Neural progenitor cell (in vitro differentiated cells): ENCODE data around the gene PKP3. TPM values are rescaled to one million over a fixed set of nuclear protein-coding genes. Genes with fewer than 3 reads are reported as not detected.
"Not testable (repeated sequence)": the region's sequence is repeated elsewhere in the genome, so short reads cannot be mapped to it uniquely, and the experiment has no call there.

Source experiments
- DNase-seq: peaks from one replicate; pipeline ENCODE4 v3.0.0-alpha.2; 2016; ENCODE audit warnings: low spot score
- H2AFZ ChIP-seq: fragments of 200-600 bp; sonication (generic); replicated peaks from 2 replicates; pipeline ENCODE4 v1.6.1; 2016; ENCODE audit warnings: antibody characterized with exemption
- H3F3A ChIP-seq: fragments of 200-600 bp; sonication (generic); 2 replicates; pipeline ENCODE4 v1.6.1; 2016; ENCODE audit warnings: antibody characterized with exemption, low read depth
- H3K27ac ChIP-seq: fragments of 200-600 bp; sonication (generic); 2 replicates; pipeline ENCODE4 v1.5.1; 2016; ENCODE audit warnings: mild to moderate bottlenecking
- H3K27me3 ChIP-seq: fragments of 200-600 bp; sonication (generic); 2 replicates; pipeline ENCODE4 v1.6.1; 2016; ENCODE audit warnings: mild to moderate bottlenecking, moderate library complexity
- H3K36me3 ChIP-seq: fragments of 200-600 bp; sonication (generic); 2 replicates; pipeline ENCODE4 v1.5.1; 2016
- H3K4me1 ChIP-seq: fragments of 200-600 bp; sonication (generic); 2 replicates; pipeline ENCODE4 v1.6.1; 2016; ENCODE audit warnings: mixed run types
- H3K4me2 ChIP-seq: fragments of 200-600 bp; sonication (generic); 2 replicates; pipeline ENCODE4 v1.6.1; 2016
- H3K4me3 ChIP-seq: fragments of 200-600 bp; sonication (generic); 2 replicates; pipeline ENCODE4 v1.5.1; 2016
- H3K79me2 ChIP-seq: fragments of 200-600 bp; sonication (generic); 2 replicates; pipeline ENCODE4 v1.6.1; 2016; ENCODE audit warnings: low read depth
- H3K9ac ChIP-seq: fragments of 200-600 bp; sonication (generic); 2 replicates; pipeline ENCODE4 v1.6.1; 2016
- H3K9me3 ChIP-seq: fragments of 200-600 bp; sonication (generic); 2 replicates; pipeline ENCODE4 v1.5.1; 2016; ENCODE audit warnings: low read depth
- H4K20me1 ChIP-seq: fragments of 200-600 bp; sonication (generic); 2 replicates; pipeline ENCODE4 v1.6.1; 2016; ENCODE audit warnings: low read depth
- H3K27ac Mint-ChIP-seq: 3 replicates; pipeline ENCODE4 v1.8.0; 2021; ENCODE audit warnings: mixed read lengths
- H3K27me3 Mint-ChIP-seq: 2 replicates; pipeline ENCODE4 v1.8.0; 2022; ENCODE audit warnings: low read depth, mild to moderate bottlenecking, inconsistent platforms, moderate library complexity, mixed read lengths; ENCODE audit not compliant: insufficient read depth
- H3K36me3 Mint-ChIP-seq: 3 replicates; pipeline ENCODE4 v1.8.0; 2021; ENCODE audit warnings: mixed read lengths
- H3K4me1 Mint-ChIP-seq: 3 replicates; pipeline ENCODE4 v1.8.0; 2021; ENCODE audit warnings: mixed read lengths
- H3K4me3 Mint-ChIP-seq: 3 replicates; pipeline ENCODE4 v1.8.0; 2021; ENCODE audit warnings: mild to moderate bottlenecking, moderate library complexity, mixed read lengths
- H3K9me3 Mint-ChIP-seq: 3 replicates; pipeline ENCODE4 v1.8.0; 2020; ENCODE audit warnings: mixed read lengths
- CTCF ChIP-seq: fragments of 200-600 bp; sonication (generic); IDR thresholded peaks from 2 replicates; pipeline ENCODE4 v1.5.1; 2017; ENCODE audit warnings: antibody characterized with exemption, mild to moderate bottlenecking
- EZH2 ChIP-seq: fragments of 200-600 bp; sonication (generic); IDR thresholded peaks from 2 replicates; pipeline ENCODE4 v1.6.1; 2017; ENCODE audit warnings: antibody characterized with exemption, mild to moderate bottlenecking, moderate library complexity
- EZH2phosphoT487 ChIP-seq: fragments of 200-600 bp; sonication (generic); IDR thresholded peaks from 2 replicates; pipeline ENCODE4 v1.6.1; 2017; ENCODE audit warnings: antibody characterized with exemption
- total RNA-seq: library from RNA; depleted of rRNA; stranded (reverse); fragments of >200 nt; gene quantifications from 2 replicates; pipeline ENCODE4 v1.2.3, GENCODE V29; 2015; ENCODE audit warnings: low replicate concordance

PKP3 gene
- total RNA-seq, 1 donor from 2014 or later, result 8.5 TPM

- H3F3A ChIP-seq, result no peaks in the 10 kb centered on the region
- no peak for DNase-seq
- peaks cover 25% of the 10 kb centered on the region for H3K27me3 Mint-ChIP-seq
- H2AFZ ChIP-seq, result no peak overlapping the region
- H3K4me3 Mint-ChIP-seq, result no peak overlapping the region
- H4K20me1 ChIP-seq, result peaks cover 4% of the 10 kb centered on the region
- H3K9ac ChIP-seq, result no peak overlapping the region
- H3K9me3 Mint-ChIP-seq, result peaks cover 2% of the 10 kb centered on the region
- no peak overlapping the region for H3K4me2 ChIP-seq
- H3K4me1 Mint-ChIP-seq, result no peaks in the 10 kb centered on the region
- no peaks in the 10 kb centered on the region for H3K36me3 Mint-ChIP-seq
- no peak overlapping the region for H3K27ac Mint-ChIP-seq
- H3K9me3 ChIP-seq, result no peaks in the 10 kb centered on the region
- no peak overlapping the region for H3K4me3 ChIP-seq
- TF ChIP-seq CTCF, result no peak
- TF ChIP-seq EZH2phosphoT487, result no peak
- no peak for TF ChIP-seq EZH2
- peaks cover 5% of the 10 kb centered on the region for H3K4me1 ChIP-seq
- no peaks in the 10 kb centered on the region for H3K36me3 ChIP-seq
- peaks cover 47% of the 10 kb centered on the region for H3K27me3 ChIP-seq
- H3K79me2 ChIP-seq, result no peaks in the 10 kb centered on the region
- no peak overlapping the region for H3K27ac ChIP-seq
Observed at GRCh38 chr11:420911-421321, 26.9 kb downstream of the PKP3 start.

GRCh38 chr11:422249-422656, 28.2 kb downstream of the PKP3 start:
- H3K9me3 ChIP-seq, result no peaks in the 10 kb centered on the region
- no peaks in the 10 kb centered on the region for H3K36me3 Mint-ChIP-seq
- H3K9me3 Mint-ChIP-seq, result peaks cover 2% of the 10 kb centered on the region
- peaks cover 34% of the 10 kb centered on the region for H3K27me3 ChIP-seq
- H2AFZ ChIP-seq, result no peak overlapping the region
- H3K4me3 ChIP-seq, result no peak overlapping the region
- H3K79me2 ChIP-seq, result no peaks in the 10 kb centered on the region
- no peak overlapping the region for H3K9ac ChIP-seq
- H3K27me3 Mint-ChIP-seq, result peaks cover 23% of the 10 kb centered on the region
- TF ChIP-seq EZH2 (no peak), CTCF (no peak), EZH2phosphoT487 (no peak)
- no peaks in the 10 kb centered on the region for H3K4me1 Mint-ChIP-seq
- peaks cover 4% of the 10 kb centered on the region for H4K20me1 ChIP-seq
- H3K4me3 Mint-ChIP-seq, result no peak overlapping the region
- no peaks in the 10 kb centered on the region for H3K4me1 ChIP-seq
- H3K36me3 ChIP-seq, result no peaks in the 10 kb centered on the region
- no peak overlapping the region for H3K4me2 ChIP-seq
- H3K27ac ChIP-seq, result no peak overlapping the region
- no peak overlapping the region for H3K27ac Mint-ChIP-seq
- DNase-seq, result no peak
- H3F3A ChIP-seq, result no peaks in the 10 kb centered on the region

- H3K36me3 ChIP-seq, result no peaks in the 10 kb centered on the region
- no peaks in the 10 kb centered on the region for H3F3A ChIP-seq
- Mint-ChIP-seq H3K4me3 (no peak overlapping the region), H3K36me3 (no peaks in the 10 kb centered on the region), H3K27me3 (peaks cover 9% of the 10 kb centered on the region), H3K9me3 (peaks cover 2% of the 10 kb centered on the region), H3K27ac (no peak overlapping the region), H3K4me1 (no peaks in the 10 kb centered on the region)
- no peak overlapping the region for H3K27ac ChIP-seq
- no peak overlapping the region for H3K4me2 ChIP-seq
- H4K20me1 ChIP-seq, result no peaks in the 10 kb centered on the region
- H2AFZ ChIP-seq, result no peak overlapping the region
- peaks cover 14% of the 10 kb centered on the region for H3K27me3 ChIP-seq
- no peak for DNase-seq
- H3K4me3 ChIP-seq, result no peak overlapping the region
- TF ChIP-seq EZH2phosphoT487, result no peak
- TF ChIP-seq CTCF, result no peak
- no peak for TF ChIP-seq EZH2
- H3K9ac ChIP-seq, result no peak overlapping the region
- H3K9me3 ChIP-seq, result no peaks in the 10 kb centered on the region
- no peaks in the 10 kb centered on the region for H3K79me2 ChIP-seq
- H3K4me1 ChIP-seq, result no peaks in the 10 kb centered on the region
Observed at GRCh38 chr11:424232-424631, 30.2 kb downstream of the PKP3 start.

GRCh38 chr11:424766-425165, 30.8 kb downstream of the PKP3 start:
- not testable (repeated sequence) for H3K9me3 Mint-ChIP-seq, H3K4me1 ChIP-seq, H3K27me3 Mint-ChIP-seq, H3K27ac Mint-ChIP-seq, DNase-seq, H3K4me2 ChIP-seq, H3K4me1 Mint-ChIP-seq, H3K27me3 ChIP-seq, H4K20me1 ChIP-seq, H3K4me3 ChIP-seq, H3K36me3 ChIP-seq, H3K9me3 ChIP-seq, H3K79me2 ChIP-seq, H3K4me3 Mint-ChIP-seq, H3K27ac ChIP-seq, H2AFZ ChIP-seq, H3F3A ChIP-seq, H3K9ac ChIP-seq, H3K36me3 Mint-ChIP-seq
